Hematopoietic multipotent progenitor cell treated with erythropoietin and hydrocortisone succinate and interleukin-3 and kit ligand, for 15 days (in vitro differentiated cells): ENCODE data around the gene SV2A.
"Not testable (repeated sequence)": the region's sequence is repeated elsewhere in the genome, so short reads cannot be mapped to it uniquely, and the experiment has no call there.

ENCODE experiments used
- DNase-seq: peaks from one replicate; pipeline ENCODE4 v3.0.0-alpha.2; 2015; ENCODE audit warnings: low spot score

The SV2A gene

GRCh38 chr1:149928401-149928724 lies 10.7 kb upstream of the SV2A start:
- DNase-seq: no peak

- peak; percentile 96 for DNase-seq
Measured at GRCh38 chr1:149927563-149928400, 10.1 kb upstream of the SV2A start, which contains the start of gene SF3B4. SF3B4 (minus strand) TSS chr1:149927803; CDS start chr1:149927759, 44 bp downstream.

GRCh38 chr1:149927056-149927562 lies 9.5 kb upstream of the SV2A start:
- DNase-seq: no peak

- DNase-seq: no peak
Measured at GRCh38 chr1:149926296-149926695, 8.7 kb upstream of the SV2A start.

- DNase-seq: no peak
Measured at GRCh38 chr1:149925751-149926150, 8.1 kb upstream of the SV2A start.

GRCh38 chr1:149925345-149925744 lies 7.7 kb upstream of the SV2A start:
- DNase-seq: peak; percentile 27

GRCh38 chr1:149923626-149924025 lies 6.0 kb upstream of the SV2A start:
- DNase-seq: peak; percentile 76

- no peak for DNase-seq
Measured at GRCh38 chr1:149916898-149917252, 769 bp downstream of the SV2A start.

- DNase-seq: no peak
Measured at GRCh38 chr1:149916193-149916897, 1.3 kb downstream of the SV2A start.

- no peak for DNase-seq
Measured at GRCh38 chr1:149915429-149916192, 2.0 kb downstream of the SV2A start.

GRCh38 chr1:149914545-149914944 lies 3.1 kb downstream of the SV2A start:
- no peak for DNase-seq

- no peak for DNase-seq
Measured at GRCh38 chr1:149906570-149907075, 11.0 kb downstream of the SV2A start.

- DNase-seq: no peak
Measured at GRCh38 chr1:149903836-149904491, 13.7 kb downstream of the SV2A start.

GRCh38 chr1:149899460-149900284 lies 18.0 kb downstream of the SV2A start, which contains the start of gene BOLA1:
BOLA1 (plus strand) TSS chr1:149899568; CDS start chr1:149900060, 492 bp downstream.
- DNase-seq: peak; percentile 85

GRCh38 chr1:149896575-149896974 lies 21.1 kb downstream of the SV2A start:
- no peak for DNase-seq

GRCh38 chr1:149888999-149889289 lies 28.7 kb downstream of the SV2A start:
- DNase-seq: no peak

GRCh38 chr1:149888247-149888998 lies 29.2 kb downstream of the SV2A start:
- peak; percentile 91 for DNase-seq

GRCh38 chr1:149887456-149888246 lies 30.0 kb downstream of the SV2A start:
- peak; percentile 96 for DNase-seq

- not testable (repeated sequence) for DNase-seq
Measured at GRCh38 chr1:149887196-149887455, 30.5 kb downstream of the SV2A start.
